ENCODE data around the gene CREG2.

CREG2 gene

DNA sequence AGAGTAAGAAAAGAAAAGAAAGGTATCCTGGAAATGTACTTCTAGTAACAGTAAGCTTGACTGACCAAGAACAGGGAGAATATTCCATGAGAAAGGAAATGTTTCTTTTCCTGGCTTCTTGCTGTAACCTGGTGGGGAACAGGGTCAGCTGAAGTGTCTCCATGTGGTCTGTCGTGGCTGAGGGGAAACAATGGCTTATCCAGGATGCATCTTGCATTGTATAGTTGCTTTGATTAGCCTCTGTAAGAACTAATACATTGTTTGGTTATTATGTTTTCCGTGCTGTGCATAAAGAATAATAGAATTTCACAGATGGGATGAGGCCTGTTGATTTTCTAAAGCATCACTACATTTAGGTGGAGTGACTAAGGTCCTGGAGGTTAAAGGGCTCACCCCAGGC, 4.9 kb downstream of the CREG2 start:
- intact Hi-C loops (cut with DNase I), result loop anchor here (10.0 kb wide), 1 partner anchor 108 kb away; no protein-coding TSS in a partner anchor
- no peak for DNase-seq

GRCh38 chr2:101380376-101380775, 6.9 kb downstream of the CREG2 start:
- intact Hi-C loops (cut with DNase I), result loop anchor here (10.0 kb wide), 1 partner anchor 106 kb away; no protein-coding TSS in a partner anchor
- peak in 7 of 42 donors; percentile 3 to 79 (median 25) for DNase-seq

GRCh38 chr2:101379091-101379490, 8.2 kb downstream of the CREG2 start:
- intact Hi-C loops (cut with DNase I), result no loop called here
- no peak for DNase-seq

DNA sequence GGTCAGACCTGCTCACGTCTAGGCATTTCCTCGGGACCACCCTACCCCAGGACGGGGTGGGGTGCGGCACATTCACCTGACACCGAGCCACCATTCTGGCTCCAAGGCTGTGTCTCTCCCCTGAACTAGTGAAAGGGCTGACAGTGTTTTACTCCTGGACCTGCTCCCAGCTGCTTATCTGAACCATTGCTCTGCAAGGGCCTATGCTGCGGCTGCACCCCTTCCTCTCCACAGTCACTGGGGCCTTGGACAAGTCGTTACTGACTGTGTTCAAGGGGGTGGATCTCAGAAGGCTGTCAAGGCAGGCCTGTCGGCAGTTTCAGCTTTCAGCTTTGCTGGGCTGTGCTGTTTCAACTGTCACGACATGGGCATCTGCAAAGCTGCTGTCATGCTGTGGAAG, 11.7 kb downstream of the CREG2 start:
- no peak for DNase-seq
- intact Hi-C loops (cut with DNase I), result no loop called here

DNA sequence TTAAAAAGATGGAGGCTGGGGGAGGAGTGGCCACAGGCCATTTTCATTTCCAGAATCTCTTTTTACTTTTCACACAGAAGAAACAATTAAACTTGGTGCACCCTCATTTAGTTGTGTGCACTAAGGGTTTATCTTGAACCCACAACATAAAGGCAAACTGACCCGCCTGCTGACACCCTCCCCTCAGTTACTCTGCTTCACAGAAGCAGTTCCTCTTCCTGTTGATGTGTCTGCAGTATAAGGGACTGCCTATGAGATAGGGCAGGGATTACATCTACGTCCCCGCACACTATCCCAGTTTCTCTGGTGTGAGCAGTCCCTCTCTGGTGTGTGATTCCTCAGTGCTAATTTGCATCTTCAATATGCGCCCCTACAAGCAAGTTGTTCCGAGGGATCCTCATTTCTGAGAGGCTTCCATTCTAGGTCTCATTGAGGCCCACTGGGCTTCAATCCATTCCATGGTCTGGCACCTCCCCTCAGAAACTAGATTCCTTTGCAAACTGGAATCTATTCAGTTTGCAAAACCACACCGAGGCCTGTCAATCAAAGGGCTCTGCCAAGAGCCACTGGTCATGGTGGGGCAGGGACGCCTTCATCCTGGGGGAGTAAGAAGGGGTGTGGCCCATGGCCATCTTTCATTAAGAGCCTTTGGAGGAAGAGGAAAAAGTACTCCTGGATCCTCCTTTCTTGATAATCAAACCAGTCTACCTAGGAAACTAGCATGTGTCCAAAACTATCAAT, 12.3 kb downstream of the CREG2 start:
- intact Hi-C loops (cut with DNase I), result no loop called here
- no peak for DNase-seq

DNA sequence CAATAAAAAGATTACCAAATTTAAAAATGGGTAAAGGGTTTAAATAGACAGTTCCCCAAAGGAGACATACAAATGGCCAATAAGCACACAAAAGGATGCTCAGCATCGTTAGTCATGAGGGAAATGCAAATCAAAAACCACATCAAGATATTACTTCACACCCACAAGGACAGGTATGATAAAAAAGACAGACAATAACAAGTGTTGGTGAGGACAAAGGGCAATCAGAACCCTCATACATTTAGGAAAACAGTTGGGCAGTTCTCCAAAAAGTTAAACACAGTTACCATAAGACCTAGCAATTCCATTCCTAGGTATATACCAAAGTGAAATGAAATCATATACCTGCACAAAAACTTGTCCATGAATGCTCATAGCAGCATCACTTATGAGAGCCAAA, 14.5 kb downstream of the CREG2 start:
- intact Hi-C loops (cut with DNase I), result no loop called here
- no peak for DNase-seq

DNA sequence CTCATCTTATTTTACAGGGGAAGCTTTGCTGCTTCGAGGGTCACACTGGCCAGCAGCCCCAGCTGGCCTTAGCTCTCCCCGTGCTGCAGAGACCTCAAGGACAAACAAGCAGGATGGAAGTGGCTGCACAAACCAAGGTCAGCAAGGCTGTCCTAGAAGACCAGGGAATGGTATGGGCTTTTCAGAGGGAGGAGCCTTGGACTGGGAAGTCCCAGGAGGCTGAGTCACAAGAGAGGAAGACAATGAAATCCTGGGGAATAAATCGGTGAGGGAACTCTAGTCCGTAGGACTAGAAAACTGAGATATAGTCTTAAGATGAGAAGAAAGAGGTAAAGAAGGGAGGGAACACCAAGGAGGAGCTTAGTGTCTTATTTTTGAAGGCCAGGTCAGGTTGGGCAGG, 15.7 kb downstream of the CREG2 start:
- DNase-seq, result no peak
- intact Hi-C loops (cut with DNase I), result no loop called here

- intact Hi-C loops (cut with DNase I), result no loop called here
- no peak for DNase-seq
These were observed 18.2 kb downstream of the CREG2 start for GRCh38 chr2:101369100-101369499.

GRCh38 chr2:101368376-101368775, 18.9 kb downstream of the CREG2 start:
- intact Hi-C loops (cut with DNase I), result no loop called here
- DNase-seq, result no peak

DNA sequence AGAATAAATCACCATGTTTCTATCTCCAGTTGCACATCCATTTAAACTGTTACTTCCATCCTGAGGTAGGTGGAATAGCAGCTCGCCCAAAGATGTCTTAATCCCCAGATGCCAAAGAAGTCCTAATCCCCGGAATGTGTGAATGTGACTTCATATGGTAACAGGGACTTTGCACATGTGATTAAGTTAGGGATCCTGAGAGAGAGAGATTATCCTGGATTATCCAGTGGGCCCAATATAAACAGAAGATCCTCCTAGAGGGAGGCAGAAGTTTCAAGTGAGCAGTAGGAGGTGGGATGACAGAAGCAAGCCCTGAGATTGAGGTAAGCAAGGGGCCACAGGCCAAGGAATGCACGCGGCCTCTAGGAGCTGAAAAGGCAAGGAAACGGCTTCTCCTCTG, 19.8 kb downstream of the CREG2 start:
- intact Hi-C loops (cut with DNase I), result no loop called here
- DNase-seq, result no peak

DNA sequence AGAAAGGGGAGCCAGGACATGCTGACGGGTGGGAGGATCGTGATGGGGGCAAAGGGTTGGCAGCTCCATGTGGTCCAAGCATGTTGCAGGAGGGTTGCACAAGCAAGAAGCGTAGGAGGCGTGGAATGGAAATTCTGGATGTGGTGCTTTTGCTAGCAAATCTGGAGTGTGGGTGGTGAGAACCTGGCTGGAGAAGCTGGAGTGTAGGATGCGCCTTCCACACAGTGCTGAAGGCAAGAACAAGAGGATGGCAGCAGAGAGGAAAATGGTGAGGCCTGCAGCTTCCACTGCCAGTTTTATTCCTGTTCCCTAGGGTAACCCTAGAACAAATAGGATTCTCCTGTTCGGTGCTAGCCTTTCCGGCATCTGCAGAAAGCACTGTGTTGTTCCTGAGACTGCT, 22.4 kb downstream of the CREG2 start:
- intact Hi-C loops (cut with DNase I), result no loop called here
- no peak for DNase-seq

DNA sequence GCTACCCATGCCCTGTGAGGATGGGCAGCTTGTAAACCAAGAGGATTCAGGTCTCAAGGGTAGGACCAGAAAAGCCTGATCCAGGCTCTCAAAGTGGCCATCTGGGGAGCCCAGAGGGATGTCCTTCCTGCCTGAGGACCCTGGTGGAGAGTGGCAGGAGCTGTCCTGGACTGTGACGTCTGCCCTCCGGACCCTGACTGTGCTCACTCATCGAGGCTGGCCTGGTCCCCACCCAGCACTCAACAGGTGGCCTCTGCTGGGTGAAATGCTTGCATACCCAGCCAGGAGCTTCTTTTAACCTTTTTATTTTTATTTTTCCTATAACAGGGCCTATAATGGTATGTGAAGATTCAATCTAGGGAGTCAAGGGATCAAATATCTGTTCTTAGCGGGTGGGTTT, 24.5 kb downstream of the CREG2 start:
- intact Hi-C loops (cut with DNase I), result no loop called here

DNA sequence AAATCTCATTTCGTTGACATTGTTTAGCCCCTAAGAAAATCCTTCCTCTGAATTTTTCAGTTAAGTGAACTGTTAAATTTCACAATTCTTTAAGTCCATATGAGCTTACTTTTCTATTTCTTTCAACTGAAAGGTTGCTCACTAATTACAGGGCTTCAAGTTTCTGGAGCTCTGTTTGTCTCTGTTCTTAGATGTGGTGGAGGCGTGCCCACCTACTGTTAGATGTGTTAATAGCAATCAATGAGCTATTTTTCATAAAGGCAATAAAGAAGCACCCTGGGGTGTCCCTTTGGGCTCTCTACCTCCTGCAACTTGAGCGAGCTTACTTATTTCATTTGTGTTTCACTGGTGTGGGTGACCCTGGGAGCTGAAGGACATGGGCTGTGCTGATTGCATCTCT, 25.0 kb downstream of the CREG2 start:
- intact Hi-C loops (cut with DNase I), result no loop called here

More for the DNA sequence above, 24.5 kb downstream of the CREG2 start:
- no peak for DNase-seq

GRCh38 chr2:101361522-101361921, 25.8 kb downstream of the CREG2 start:
- no peak for DNase-seq
- intact Hi-C loops (cut with DNase I), result no loop called here

More for the DNA sequence above, 25.0 kb downstream of the CREG2 start:
- DNase-seq, result no peak

GRCh38 chr2:101361121-101361520, 26.2 kb downstream of the CREG2 start:
- no peak for DNase-seq
- intact Hi-C loops (cut with DNase I), result no loop called here

GRCh38 chr2:101360232-101360631, 27.1 kb downstream of the CREG2 start:
- no peak for DNase-seq
- intact Hi-C loops (cut with DNase I), result no loop called here

DNA sequence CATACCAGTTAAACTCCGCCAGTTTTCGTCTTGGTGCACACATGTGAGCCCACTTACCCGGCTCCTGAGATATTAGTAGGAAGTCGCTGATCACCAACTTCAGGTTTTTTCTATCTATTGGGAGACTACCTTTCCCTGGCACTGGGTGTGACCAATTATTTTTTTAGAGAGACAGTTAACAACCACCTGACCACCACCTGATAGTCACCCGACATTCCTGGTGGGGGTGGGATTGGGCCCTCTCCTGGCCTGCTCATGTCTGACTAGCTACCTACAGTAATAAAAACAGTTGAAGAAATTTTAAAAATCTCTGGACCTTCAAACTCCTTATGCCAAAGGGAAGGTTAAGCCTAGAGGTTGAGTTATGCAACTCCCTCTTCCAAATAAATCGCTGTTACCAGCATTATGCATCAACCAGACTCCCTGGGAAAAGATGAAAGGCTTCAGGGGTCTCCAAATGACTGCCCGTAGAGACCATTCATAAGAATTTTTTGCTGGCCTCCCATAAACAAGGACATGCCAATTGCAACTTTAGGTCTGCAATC, 27.8 kb downstream of the CREG2 start:
- intact Hi-C loops (cut with DNase I), result no loop called here
- DNase-seq, result no peak

DNA sequence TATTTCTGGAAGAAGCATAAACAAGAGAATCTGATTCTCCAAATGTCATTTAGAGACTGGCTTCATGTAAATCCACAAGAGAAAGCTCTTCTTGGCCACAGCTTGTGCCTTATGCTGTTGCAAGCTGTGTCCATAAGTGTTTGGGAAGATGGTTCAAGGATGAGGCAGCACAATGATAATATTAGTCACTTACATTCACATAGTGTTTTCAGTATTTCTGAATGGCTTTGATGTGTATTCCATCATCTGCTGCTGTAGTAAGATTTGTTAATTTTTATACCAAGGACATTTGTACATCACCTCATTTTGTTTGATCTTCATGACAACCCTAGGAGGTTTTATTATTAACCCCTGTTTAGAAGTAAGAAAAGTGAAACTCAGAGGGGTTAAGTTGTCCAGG, 29.9 kb downstream of the CREG2 start:
- DNase-seq, result no peak
- intact Hi-C loops (cut with DNase I), result no loop called here

DNA sequence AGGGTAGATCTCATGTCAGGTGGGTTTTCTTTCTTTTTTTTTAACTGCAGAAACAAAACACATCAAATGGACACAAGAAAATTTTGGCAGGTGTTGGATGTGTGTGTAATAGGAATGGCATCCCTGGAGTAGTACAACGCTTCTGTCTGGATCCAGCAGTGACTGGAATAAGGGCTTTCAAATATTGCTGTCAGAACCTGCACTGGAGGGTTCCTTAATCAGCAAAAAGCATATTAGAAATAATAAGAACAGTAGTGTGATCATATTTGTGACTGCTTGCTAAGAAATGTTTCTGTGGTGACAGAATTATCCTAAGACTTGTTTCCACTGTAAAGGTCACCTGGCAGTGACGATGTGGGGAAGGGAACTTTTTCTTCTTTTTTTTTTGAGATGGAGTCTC, 30.8 kb downstream of the CREG2 start:
- intact Hi-C loops (cut with DNase I), result no loop called here
- DNase-seq, result no peak

- DNase-seq, result no peak
- intact Hi-C loops (cut with DNase I), result no loop called here
These were observed 31.2 kb downstream of the CREG2 start for GRCh38 chr2:101356055-101356454.

DNA sequence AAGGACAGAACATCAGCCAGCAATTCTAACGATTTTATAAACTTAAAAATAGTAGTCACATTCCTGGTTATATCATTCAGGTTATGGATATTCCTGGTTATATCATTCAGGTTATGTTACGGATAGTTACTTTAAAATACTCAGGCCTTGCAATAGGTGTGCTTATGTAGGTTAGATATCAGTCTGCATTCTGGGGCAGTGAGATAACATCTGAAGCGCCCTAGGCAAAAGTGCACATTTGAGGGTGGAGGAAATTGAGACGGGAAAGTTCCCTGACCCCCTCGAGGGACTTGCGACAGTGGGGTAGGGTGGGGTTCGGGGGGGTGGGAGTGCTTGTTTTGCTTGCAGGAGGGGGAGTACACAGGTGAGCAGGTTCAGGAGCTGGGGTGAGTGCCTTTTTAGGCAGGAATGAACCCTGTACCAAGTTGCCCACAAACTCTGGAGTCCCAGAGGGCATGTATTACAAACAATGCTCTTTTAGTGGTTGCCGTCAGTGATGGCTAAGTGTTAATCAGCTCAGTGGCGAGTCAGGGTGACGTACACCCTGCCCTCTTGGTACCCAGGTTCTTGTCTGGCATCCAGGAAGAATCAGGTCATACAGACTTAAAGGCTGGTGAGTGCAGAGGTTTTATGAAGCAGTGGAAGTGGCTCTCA, 31.8 kb downstream of the CREG2 start:
- DNase-seq, result no peak
- intact Hi-C loops (cut with DNase I), result no loop called here
